D721Med (cell line): ENCODE measurements around the gene MTX3.

Experiments
- DNase-seq: peaks from one replicate; pipeline ENCODE4 v3.0.0; 2011; ENCODE audit warnings: low spot score; ENCODE audit not compliant: insufficient read length
- FAIRE-seq: peaks from 2 replicates; lab custom pipeline; 2011; peaks lifted over from hg19 to GRCh38; lab: Jason Lieb, UNC
- CTCF ChIP-seq: IDR thresholded peaks from 2 replicates; pipeline ENCODE4 v1.5.1; 2012; ENCODE audit warnings: mild to moderate bottlenecking, control low read depth; ENCODE audit not compliant: insufficient read depth; ENCODE audit errors: missing control alignments

Gene MTX3

DNA sequence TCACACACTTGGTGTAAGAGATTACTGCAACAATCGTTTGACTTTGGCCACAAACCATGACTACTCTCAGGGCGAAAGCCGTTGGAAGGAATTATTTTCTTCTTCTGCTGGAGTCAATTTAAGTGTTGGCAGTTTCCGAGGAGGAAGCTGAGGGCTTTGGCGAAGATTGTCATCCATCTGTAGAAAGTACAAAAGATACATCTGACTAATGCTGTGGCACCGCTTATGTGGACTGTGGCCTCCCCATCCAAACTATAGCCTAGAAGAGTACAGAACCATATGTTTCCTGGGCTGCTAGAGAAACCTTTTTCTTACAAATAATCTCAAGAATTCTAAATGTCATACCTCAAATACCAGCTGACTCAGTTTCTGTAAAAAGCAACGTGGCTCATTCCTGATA lies 7.4 kb downstream of the MTX3 start:
- DNase-seq, result no peak
- no peak for TF ChIP-seq CTCF
- FAIRE-seq, result no peak

DNA sequence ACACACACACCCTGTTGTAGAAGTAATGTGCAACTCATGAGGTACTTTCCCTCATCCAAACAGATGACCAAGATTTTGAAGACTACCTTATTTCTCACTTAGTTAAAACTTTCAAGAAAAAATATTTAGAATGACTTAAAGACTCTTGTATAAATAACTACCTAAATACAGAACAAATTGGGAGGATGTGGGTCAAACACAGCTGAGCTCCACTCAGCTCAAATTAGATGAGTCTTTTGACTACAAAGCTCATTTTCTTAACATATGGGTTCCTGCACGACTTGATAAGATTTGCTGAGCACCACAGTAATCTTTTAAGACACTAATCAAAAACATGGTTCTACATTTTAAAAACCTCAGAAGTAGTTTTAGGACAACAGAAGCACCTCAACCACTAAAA lies 8.9 kb downstream of the MTX3 start:
- FAIRE-seq, result peak; percentile 95
- DNase-seq, result no peak
- no peak for TF ChIP-seq CTCF

DNA sequence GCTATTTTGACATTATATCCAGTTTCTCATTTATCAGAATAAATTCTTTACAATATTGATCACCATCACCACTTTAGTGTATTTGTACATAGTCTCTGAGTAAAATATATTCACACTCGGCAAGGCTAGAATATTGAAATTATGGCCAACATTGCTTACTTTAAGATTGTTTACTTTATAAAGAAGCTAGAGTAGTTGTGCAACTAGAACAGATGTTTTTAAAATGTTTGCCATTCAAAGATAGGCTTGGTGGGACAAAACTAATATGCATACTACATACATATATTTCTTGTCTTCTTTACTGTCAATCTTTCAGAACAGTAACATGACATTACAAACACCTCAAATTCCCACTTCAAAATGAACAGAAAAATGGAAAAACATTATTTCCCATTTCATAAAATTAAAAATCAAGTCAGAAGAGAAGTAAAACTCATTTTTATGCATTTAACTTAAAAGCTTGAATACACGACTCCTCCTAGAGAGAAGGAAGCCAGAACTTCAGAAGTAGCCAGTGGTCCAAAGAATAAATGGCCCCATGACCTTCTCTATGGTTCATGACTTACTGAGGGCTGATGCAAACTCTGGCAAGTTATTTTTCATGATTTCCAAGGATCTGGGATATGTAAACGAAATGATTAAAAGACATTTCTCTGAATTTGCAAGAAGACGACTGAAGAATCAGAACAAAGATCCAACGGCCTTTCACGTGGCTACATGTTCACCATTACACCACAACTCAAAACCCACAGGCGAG lies 14.1 kb downstream of the MTX3 start:
- DNase-seq, result no peak
- peak; percentile 32 for FAIRE-seq
- no peak for TF ChIP-seq CTCF

DNA sequence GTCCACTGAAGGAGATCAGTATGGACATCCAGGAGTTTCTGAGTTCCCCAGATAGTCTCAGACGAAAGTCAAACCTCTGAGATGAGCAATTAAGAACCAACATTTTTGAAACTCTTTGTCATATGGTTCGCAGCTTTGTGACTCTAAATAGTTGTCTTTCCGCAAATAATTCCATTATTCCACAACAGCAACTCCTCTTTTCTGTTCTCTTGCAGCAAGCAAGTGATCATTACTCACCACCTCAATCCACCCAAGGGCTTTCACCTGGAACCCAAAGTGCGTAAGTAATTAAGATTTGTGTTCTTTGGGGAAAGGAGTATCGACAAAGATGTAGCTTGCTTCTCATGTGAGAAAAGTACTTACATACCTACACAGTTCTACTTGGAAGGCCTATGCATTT lies 15.6 kb downstream of the MTX3 start:
- DNase-seq (no peak), FAIRE-seq (no peak)
- TF ChIP-seq CTCF, result no peak

GRCh38 chr5:79974886-79975285 lies 16.2 kb downstream of the MTX3 start:
- DNase-seq (no peak), FAIRE-seq (no peak)
- no peak for TF ChIP-seq CTCF

DNA sequence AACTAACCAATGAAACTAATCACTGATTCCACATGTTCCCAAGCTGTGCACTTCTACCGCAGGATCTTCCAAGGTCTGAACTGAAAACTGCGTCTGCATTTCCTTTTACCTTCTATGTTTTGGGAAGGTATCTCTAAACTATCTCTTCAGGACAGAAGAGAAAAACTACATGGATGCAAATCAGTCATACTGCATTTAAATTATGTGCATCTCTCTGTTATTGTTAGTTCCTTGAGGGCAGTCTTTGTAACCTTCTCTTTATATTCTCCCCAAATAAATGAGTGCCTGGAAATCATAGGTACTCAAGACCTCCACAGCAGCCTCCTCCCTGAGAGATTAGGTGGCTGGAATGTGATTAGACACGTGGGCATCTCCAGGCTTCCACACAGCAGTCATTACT lies 17.1 kb downstream of the MTX3 start:
- no peak for TF ChIP-seq CTCF
- peak; percentile 69 for FAIRE-seq
- DNase-seq, result no peak

DNA sequence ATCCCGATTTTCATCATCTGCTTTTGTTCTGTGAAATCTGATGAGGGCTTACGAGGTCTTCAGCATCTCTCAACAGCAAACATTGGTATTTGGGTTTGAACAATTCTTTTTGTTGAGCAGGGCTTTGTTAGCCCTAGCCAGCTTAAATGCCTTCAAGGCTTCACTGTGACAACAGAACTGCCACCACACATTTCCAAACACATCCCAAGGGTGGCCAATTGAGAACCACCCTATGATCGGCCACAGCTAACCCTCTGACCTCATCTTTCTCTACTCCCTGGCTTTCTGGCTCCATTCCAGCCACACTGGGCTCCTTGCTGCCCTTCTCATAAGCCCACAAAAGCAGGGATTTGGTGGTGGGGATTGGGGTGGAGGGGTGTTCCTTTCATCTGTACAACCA lies 17.6 kb downstream of the MTX3 start:
- TF ChIP-seq CTCF, result no peak
- no peak for DNase-seq
- no peak for FAIRE-seq
